Astrocyte of the cerebellum (primary cell): ENCODE measurements around the gene VPS4B.

Experiments
- DNase-seq: peaks from one replicate; pipeline ENCODE4 v3.0.0-alpha.2; 2011; ENCODE audit warnings: low read depth
- H3K4me3 ChIP-seq: 2 replicates; pipeline ENCODE4 v1.5.1; 2011; ENCODE audit warnings: mild to moderate bottlenecking, low read depth, low read length, moderate library complexity
- CTCF ChIP-seq: IDR thresholded peaks from 2 replicates; pipeline ENCODE4 v1.5.1; 2012; ENCODE audit warnings: low read length, low read depth, moderate library complexity, mild to moderate bottlenecking; ENCODE audit errors: missing control alignments
- in situ Hi-C: cut with HindIII; loops from 2 replicates; pipeline ENCODE4 v1.10.0; 2017; ENCODE audit warnings: low sequenced_read_pairs

The VPS4B gene

DNA sequence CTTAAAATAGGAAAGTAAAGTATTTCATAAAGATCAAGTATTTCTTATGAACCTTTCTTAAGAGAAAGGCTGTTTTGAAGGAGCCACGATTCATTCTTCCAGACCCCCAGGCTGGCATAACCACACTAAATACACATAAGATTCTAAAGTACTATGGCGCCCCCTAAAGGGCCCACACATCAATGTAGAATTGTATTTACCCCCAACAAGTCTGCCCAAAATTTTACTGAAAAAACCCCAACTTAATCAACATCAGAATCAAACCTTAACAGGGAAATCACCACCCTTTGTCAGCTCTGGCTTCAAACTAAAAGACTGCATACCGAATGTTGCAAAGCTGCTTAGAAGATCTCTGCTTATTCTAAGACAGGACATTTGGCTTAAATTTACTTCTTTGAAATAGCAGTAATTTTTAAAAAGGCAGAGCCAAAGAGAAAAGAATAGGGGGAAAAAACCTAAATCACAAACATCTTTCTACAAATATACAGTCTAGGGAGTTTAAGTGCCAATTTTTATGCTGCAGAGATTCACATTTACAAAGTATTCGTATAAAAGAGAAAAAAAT lies 82.3 kb downstream of the VPS4B start:
- in situ Hi-C loops = loop anchor here (10.0 kb wide), 1 partner anchor 65 kb away; no protein-coding TSS in a partner anchor
- peak; percentile 61 for TF ChIP-seq CTCF
- DNase-seq = no peak
- H3K4me3 ChIP-seq = no peak overlapping the region
